D721Med (cell line): ENCODE results near the gene PDLIM5.

Experiments used
- DNase-seq: peaks from one replicate; pipeline ENCODE4 v3.0.0; 2011; ENCODE audit warnings: low spot score; ENCODE audit not compliant: insufficient read length
- FAIRE-seq: peaks from 2 replicates; lab custom pipeline; 2011; peaks lifted over from hg19 to GRCh38; lab: Jason Lieb, UNC
- TF ChIP-seq, protein P1 (sequence below): IDR thresholded peaks from 2 replicates; pipeline ENCODE4 v1.5.1; 2012; ENCODE audit warnings: mild to moderate bottlenecking, control low read depth; ENCODE audit not compliant: insufficient read depth; ENCODE audit errors: missing control alignments

PDLIM5 gene

DNA sequence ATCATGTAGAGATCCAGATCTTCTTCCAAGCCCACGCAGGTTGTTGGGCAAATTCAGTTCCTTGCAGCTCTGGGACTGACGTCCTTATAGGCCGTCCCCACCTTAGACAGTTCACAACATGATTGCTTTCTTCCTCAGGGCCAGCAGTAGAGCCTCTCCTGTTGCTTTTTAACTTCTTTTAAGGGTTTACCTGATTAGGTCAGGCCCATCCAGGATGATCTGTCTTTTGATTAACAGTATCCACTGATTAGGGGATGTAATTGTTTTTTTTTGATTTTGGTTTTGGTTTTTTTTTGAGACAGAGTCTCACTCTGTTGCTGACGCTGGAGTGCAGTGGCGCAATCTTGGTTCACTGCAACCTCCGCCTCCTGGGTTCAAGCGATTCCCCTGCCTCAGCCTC lies 197.0 kb downstream of the PDLIM5 start:
- no peak for DNase-seq
- TF ChIP-seq, protein P1, sequence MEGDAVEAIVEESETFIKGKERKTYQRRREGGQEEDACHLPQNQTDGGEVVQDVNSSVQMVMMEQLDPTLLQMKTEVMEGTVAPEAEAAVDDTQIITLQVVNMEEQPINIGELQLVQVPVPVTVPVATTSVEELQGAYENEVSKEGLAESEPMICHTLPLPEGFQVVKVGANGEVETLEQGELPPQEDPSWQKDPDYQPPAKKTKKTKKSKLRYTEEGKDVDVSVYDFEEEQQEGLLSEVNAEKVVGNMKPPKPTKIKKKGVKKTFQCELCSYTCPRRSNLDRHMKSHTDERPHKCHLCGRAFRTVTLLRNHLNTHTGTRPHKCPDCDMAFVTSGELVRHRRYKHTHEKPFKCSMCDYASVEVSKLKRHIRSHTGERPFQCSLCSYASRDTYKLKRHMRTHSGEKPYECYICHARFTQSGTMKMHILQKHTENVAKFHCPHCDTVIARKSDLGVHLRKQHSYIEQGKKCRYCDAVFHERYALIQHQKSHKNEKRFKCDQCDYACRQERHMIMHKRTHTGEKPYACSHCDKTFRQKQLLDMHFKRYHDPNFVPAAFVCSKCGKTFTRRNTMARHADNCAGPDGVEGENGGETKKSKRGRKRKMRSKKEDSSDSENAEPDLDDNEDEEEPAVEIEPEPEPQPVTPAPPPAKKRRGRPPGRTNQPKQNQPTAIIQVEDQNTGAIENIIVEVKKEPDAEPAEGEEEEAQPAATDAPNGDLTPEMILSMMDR: no peak
- FAIRE-seq: no peak

GRCh38 chr4:94649381-94650133 lies 197.8 kb downstream of the PDLIM5 start:
- FAIRE-seq (no peak), DNase-seq (no peak)

GRCh38 chr4:94650134-94650495 lies 198.4 kb downstream of the PDLIM5 start:
- TF ChIP-seq, protein P1: no peak
- FAIRE-seq (no peak), DNase-seq (no peak)

More at GRCh38 chr4:94649381-94650133, 197.8 kb downstream of the PDLIM5 start:
- TF ChIP-seq, protein P1: no peak

- FAIRE-seq: no peak
- DNase-seq: no peak
- TF ChIP-seq, protein P1: no peak
Measured at GRCh38 chr4:94650690-94651089, 198.9 kb downstream of the PDLIM5 start.

DNA sequence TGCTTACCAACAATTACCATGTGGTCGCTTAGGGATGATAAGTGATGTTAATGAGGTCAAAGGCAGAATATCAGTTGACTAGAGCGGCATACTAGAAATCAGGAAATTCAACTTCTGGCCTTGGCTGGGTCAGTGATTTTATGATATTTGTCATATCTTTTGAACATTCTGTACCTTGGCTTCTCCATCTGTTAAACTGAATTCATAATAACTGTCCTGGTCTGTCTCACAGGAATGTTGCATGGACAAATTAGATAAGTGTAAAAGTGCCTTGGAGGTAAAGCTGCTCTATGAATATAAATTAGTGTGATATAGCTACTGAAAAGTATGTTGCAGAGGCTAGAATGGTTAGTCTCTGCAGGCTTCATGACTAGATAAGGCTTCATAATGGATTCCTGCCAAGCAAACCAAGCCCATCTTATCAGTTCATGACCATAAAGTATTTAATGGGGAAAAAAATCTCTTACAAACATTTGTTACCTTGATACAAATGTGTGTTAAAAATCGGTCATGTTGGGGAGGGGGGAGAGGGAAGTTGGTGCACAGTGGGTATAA lies 201.4 kb downstream of the PDLIM5 start:
- FAIRE-seq (no peak), DNase-seq (no peak)
- TF ChIP-seq, protein P1: no peak

DNA sequence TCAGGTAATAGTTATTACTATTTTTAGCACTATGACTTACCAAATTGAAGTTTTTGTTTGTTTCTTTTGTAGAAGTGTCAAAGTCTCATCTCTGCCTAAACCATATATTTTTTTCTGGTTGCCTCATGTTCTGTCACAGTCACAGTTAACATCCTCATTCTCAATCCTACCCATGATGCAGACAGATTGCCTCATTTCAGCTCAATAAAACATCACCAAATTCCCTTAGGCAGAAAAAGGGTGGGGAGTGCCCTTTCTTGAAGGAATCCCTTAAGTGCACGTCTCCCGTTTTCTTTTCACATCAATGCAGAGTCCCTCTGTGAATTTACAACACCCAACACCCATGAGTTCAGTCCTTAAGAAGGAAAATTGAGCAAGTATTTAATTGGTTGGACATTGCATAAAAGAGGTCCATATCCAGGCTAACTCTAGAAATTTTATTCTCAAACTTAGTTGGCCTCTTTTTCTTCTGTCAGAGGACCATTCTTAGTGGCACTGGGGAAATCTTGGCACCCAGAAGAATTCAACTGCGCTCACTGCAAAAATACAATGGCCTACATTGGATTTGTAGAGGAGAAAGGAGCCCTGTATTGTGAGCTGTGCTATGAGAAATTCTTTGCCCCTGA lies 202.4 kb downstream of the PDLIM5 start:
- FAIRE-seq (no peak), DNase-seq (no peak)
- TF ChIP-seq, protein P1: no peak
